NB4 (cell line): ENCODE results near the gene BORCS8.

Experiments
- CTCF ChIP-seq: IDR thresholded peaks from one replicate; pipeline ENCODE4 v1.5.1; 2012; ENCODE audit warnings: low read depth, low read length
- MAX ChIP-seq: IDR thresholded peaks from 2 replicates; pipeline ENCODE4 v1.6.1; 2011; ENCODE audit warnings: low read depth, low read length
- MYC ChIP-seq: IDR thresholded peaks from 2 replicates; pipeline ENCODE4 v1.6.1; 2011; ENCODE audit warnings: low read depth, low read length
- POLR2A ChIP-seq: IDR thresholded peaks from 2 replicates; pipeline ENCODE4 v1.6.1; 2011; ENCODE audit warnings: mild to moderate bottlenecking; ENCODE audit not compliant: insufficient read length; ENCODE audit errors: extremely low read depth

DNA sequence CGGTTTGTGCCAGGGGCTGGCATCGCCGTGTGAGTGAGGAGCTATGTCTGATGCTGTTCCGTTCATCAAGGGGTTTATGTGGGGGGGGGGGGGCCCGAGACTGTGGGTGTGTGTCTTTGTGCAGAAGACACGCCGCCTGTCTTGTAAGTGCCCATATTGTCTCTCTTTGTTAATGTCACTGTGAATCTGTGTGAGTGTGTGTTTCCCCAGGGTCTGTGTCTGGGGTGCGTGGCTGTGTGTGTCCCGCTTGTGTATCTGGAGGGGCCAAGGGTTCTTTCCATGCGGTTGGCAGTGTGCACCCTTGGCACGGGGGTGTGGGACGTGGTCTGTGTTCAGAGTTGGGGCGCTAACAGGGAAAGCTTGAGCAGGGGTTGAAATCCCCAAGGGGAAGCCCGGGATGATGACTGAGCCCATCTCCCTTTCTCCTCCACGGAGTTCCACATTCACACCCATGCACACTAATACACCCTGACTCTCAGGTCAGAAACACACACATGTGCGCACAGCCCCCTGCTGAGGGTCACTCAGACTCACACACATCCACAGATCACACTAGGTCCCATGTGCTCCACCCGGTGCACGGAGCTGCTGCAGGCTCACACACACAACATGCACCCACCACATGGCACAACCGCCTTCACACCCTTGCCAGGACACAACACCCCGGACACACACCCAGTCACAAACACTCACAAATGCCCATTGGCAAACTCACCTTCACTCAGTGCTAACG lies 21.6 kb upstream of the BORCS8 start:
- TF ChIP-seq CTCF: no peak
- no peak for TF ChIP-seq POLR2A
- TF ChIP-seq MYC: no peak
- TF ChIP-seq MAX: no peak
